ENCODE data around the gene SNRPB2. TPM values are rescaled to one million over a fixed set of nuclear protein-coding genes. Genes with fewer than 3 reads are reported as not detected.

Gene SNRPB2
- total RNA-seq, 3 donors from 2014 or later, result 26.6 to 34.8 (median 26.9) TPM

DNA sequence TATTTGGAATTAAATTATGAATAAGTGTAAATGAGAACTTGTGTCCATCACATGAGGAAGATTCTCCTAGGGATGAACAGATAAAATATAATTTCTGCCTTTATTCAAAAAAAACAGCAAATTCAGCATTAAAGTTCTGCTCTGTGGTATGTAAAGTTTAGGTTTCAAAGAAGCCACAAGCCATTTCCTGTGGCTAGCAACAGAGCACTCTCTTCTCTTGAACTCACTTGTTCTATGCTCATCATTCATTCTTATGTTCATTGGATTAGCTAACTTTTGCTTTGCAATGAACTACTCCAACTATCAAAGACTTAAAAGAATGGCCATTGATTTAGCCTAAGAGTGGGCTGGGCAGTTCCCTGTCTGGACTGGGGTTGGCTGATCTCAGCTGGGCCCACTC lies 20.8 kb upstream of the SNRPB2 start:
- intact Hi-C loops (cut with DNase I; ENCODE audit: low total_unique reads), result no loop called here
- Histone ChIP-seq H3K27me3 (no peaks in the 10 kb centered on the region), H3K9me3 (no peaks in the 10 kb centered on the region), H3K4me3 (no peak overlapping the region), H3K4me1 (no peaks in the 10 kb centered on the region), H3K27ac (no peak overlapping the region), H3K36me3 (no peaks in the 10 kb centered on the region)
- TF ChIP-seq POLR2AphosphoS5 (IDR thresholded peaks at IDR 0.05) (no peak), POLR2A (IDR thresholded peaks at IDR 0.05) (no peak)
- TF ChIP-seq, protein P1, sequence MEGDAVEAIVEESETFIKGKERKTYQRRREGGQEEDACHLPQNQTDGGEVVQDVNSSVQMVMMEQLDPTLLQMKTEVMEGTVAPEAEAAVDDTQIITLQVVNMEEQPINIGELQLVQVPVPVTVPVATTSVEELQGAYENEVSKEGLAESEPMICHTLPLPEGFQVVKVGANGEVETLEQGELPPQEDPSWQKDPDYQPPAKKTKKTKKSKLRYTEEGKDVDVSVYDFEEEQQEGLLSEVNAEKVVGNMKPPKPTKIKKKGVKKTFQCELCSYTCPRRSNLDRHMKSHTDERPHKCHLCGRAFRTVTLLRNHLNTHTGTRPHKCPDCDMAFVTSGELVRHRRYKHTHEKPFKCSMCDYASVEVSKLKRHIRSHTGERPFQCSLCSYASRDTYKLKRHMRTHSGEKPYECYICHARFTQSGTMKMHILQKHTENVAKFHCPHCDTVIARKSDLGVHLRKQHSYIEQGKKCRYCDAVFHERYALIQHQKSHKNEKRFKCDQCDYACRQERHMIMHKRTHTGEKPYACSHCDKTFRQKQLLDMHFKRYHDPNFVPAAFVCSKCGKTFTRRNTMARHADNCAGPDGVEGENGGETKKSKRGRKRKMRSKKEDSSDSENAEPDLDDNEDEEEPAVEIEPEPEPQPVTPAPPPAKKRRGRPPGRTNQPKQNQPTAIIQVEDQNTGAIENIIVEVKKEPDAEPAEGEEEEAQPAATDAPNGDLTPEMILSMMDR (IDR thresholded peaks at IDR 0.05), result no peak
- DNase-seq (ENCODE audit: low spot score in 2 of 2), result no peak

- DNase-seq (ENCODE audit: low spot score in 2 of 2), result no peak
- no peak overlapping the region for H3K27ac ChIP-seq
- no peak overlapping the region for H3K4me3 ChIP-seq
- no peaks in the 10 kb centered on the region for H3K36me3 ChIP-seq
- no peaks in the 10 kb centered on the region for H3K9me3 ChIP-seq
- intact Hi-C loops (cut with DNase I; ENCODE audit: low total_unique reads), result no loop called here
- H3K4me1 ChIP-seq, result no peaks in the 10 kb centered on the region
- TF ChIP-seq POLR2AphosphoS5 (IDR thresholded peaks at IDR 0.05) (no peak), POLR2A (IDR thresholded peaks at IDR 0.05) (no peak)
- TF ChIP-seq, protein P1 (IDR thresholded peaks at IDR 0.05), result no peak
- H3K27me3 ChIP-seq, result no peaks in the 10 kb centered on the region
These were observed 19.0 kb upstream of the SNRPB2 start for GRCh38 chr20:16710781-16711180.

- no peak for DNase-seq (ENCODE audit: low spot score in 2 of 2)
- no peaks in the 10 kb centered on the region for H3K9me3 ChIP-seq
- no peak overlapping the region for H3K4me3 ChIP-seq
- intact Hi-C loops (cut with DNase I; ENCODE audit: low total_unique reads), result no loop called here
- no peaks in the 10 kb centered on the region for H3K27me3 ChIP-seq
- no peaks in the 10 kb centered on the region for H3K4me1 ChIP-seq
- no peak overlapping the region for H3K27ac ChIP-seq
- no peaks in the 10 kb centered on the region for H3K36me3 ChIP-seq
- TF ChIP-seq, protein P1 (IDR thresholded peaks at IDR 0.05), result no peak
- TF ChIP-seq POLR2AphosphoS5 (IDR thresholded peaks at IDR 0.05) (no peak), POLR2A (IDR thresholded peaks at IDR 0.05) (no peak)
These were observed 18.1 kb upstream of the SNRPB2 start for GRCh38 chr20:16711661-16712258.

- Histone ChIP-seq H3K9me3 (no peaks in the 10 kb centered on the region), H3K36me3 (no peaks in the 10 kb centered on the region), H3K27me3 (no peaks in the 10 kb centered on the region), H3K4me1 (no peaks in the 10 kb centered on the region), H3K27ac (no peak overlapping the region), H3K4me3 (no peak overlapping the region)
- TF ChIP-seq POLR2AphosphoS5 (IDR thresholded peaks at IDR 0.05) (no peak), POLR2A (IDR thresholded peaks at IDR 0.05) (no peak)
- TF ChIP-seq, protein P1 (IDR thresholded peaks at IDR 0.05), result no peak
- DNase-seq (ENCODE audit: low spot score in 2 of 2), result no peak
- intact Hi-C loops (cut with DNase I; ENCODE audit: low total_unique reads), result no loop called here
These were observed 17.3 kb upstream of the SNRPB2 start for GRCh38 chr20:16712511-16712947.

- no peaks in the 10 kb centered on the region for H3K27me3 ChIP-seq
- TF ChIP-seq POLR2A (IDR thresholded peaks at IDR 0.05) (no peak), POLR2AphosphoS5 (IDR thresholded peaks at IDR 0.05) (no peak)
- TF ChIP-seq, protein P1 (IDR thresholded peaks at IDR 0.05), result no peak
- H3K36me3 ChIP-seq, result no peaks in the 10 kb centered on the region
- no peak overlapping the region for H3K27ac ChIP-seq
- intact Hi-C loops (cut with DNase I; ENCODE audit: low total_unique reads), result no loop called here
- no peak overlapping the region for H3K4me3 ChIP-seq
- no peak for DNase-seq (ENCODE audit: low spot score in 2 of 2)
- no peaks in the 10 kb centered on the region for H3K4me1 ChIP-seq
- H3K9me3 ChIP-seq, result no peaks in the 10 kb centered on the region
These were observed 16.8 kb upstream of the SNRPB2 start for GRCh38 chr20:16713066-16713465.
